ENCODE results near the gene PRPSAP2.

DNA sequence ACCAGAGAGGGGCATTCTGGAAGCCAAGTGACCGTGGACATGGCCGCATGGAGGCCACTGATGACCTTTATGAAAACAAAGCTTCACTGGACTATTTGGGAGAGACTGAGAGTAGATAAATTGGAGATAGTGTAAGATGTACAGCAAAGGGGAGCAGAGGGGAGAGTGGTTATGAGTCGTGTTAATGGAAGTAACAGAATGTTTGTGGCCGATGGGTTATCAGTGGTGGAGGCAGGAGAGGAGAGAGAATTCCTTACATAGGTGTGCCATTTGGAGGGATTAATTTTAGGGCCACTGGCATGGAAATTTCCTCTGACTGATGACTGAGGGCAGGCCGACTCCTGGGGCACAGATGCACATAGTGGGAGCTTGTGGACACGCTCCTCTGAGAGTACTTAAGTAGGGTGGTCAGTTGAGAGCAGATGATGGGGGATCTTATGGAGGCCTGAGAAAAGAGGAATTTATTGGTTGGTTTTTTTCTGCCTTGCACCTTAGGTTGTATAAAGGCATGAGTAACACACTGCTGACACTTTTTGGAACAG, 19.2 kb downstream of the PRPSAP2 start:
- TF ChIP-seq, protein P1, sequence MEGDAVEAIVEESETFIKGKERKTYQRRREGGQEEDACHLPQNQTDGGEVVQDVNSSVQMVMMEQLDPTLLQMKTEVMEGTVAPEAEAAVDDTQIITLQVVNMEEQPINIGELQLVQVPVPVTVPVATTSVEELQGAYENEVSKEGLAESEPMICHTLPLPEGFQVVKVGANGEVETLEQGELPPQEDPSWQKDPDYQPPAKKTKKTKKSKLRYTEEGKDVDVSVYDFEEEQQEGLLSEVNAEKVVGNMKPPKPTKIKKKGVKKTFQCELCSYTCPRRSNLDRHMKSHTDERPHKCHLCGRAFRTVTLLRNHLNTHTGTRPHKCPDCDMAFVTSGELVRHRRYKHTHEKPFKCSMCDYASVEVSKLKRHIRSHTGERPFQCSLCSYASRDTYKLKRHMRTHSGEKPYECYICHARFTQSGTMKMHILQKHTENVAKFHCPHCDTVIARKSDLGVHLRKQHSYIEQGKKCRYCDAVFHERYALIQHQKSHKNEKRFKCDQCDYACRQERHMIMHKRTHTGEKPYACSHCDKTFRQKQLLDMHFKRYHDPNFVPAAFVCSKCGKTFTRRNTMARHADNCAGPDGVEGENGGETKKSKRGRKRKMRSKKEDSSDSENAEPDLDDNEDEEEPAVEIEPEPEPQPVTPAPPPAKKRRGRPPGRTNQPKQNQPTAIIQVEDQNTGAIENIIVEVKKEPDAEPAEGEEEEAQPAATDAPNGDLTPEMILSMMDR (IDR thresholded peaks at IDR 0.05): no peak
- TF ChIP-seq POLR2A (IDR thresholded peaks at IDR 0.05) (no peak), POLR2AphosphoS5 (IDR thresholded peaks at IDR 0.05; ENCODE audit: insufficient read depth in 1 of 2, low read depth in 1 of 2) (no peak)

Data from vagina (tissue), 2 donors.